Endothelial cell of umbilical vein (primary cell): ENCODE results near the gene ICE1. TPM values are rescaled to one million over a fixed set of nuclear protein-coding genes. Genes with fewer than 3 reads are reported as not detected.

Source experiments
- BruUV-seq: library from RNA; stranded (reverse); fragments of 400-500 nt; replicated peaks from 2 replicates; lab custom pipeline; 2021; lab: Mats Ljungman, UMichigan
- CTCF ChIA-PET: fragments of 300-600, 350-600 bp; sonication (Branson Sonifier 250); formaldehyde crosslinking; loops from one replicate; lab custom pipeline; 2021; ENCODE audit warnings: antibody characterized with exemption, inconsistent platforms; lab: Charles Lee
- POLR2A ChIA-PET: fragments of 300-600, 350-600 bp; sonication (Branson Sonifier 250); formaldehyde crosslinking; loops from one replicate; lab custom pipeline; 2021; ENCODE audit warnings: antibody characterized with exemption, inconsistent platforms; lab: Charles Lee
- DNase-seq: peaks from one replicate; pipeline ENCODE4 v3.0.0-alpha.2; 2011; ENCODE audit warnings: low read depth, low spot score
- FAIRE-seq: peaks from 2 replicates; lab custom pipeline; 2011; peaks lifted over from hg19 to GRCh38; lab: Jason Lieb, UNC
- H2AFZ ChIP-seq: 2 replicates; pipeline ENCODE4 v1.6.0; 2012; ENCODE audit warnings: low read depth, low read length, control low read depth, inconsistent platforms
- H3K27ac ChIP-seq: 2 replicates; pipeline ENCODE4 v1.5.1; 2011; ENCODE audit warnings: low read depth, mild to moderate bottlenecking, control low read depth, low read length, moderate library complexity; ENCODE audit not compliant: insufficient read depth
- H3K27me3 ChIP-seq, 2 experiments: 2 replicates each; pipeline versions ENCODE4 v1.6.0 to v1.6.1; 2011; ENCODE audit warnings: low read length in 2 of 2, mixed read lengths in 1 of 2; ENCODE audit not compliant: control insufficient read depth in 2 of 2, insufficient read depth in 2 of 2
- H3K36me3 ChIP-seq, 2 experiments: 2 replicates in 1 of 2; 3 replicates in 1 of 2; pipeline ENCODE4 v1.5.1; 2011; ENCODE audit warnings: low read length in 2 of 2, mild to moderate bottlenecking in 1 of 2, moderate library complexity in 1 of 2; ENCODE audit not compliant: control insufficient read depth in 2 of 2, insufficient read depth in 2 of 2; ENCODE audit errors: extremely low read depth in 1 of 2
- H3K4me1 ChIP-seq: 3 replicates; pipeline ENCODE4 v1.5.1; 2011; ENCODE audit warnings: mild to moderate bottlenecking, low read length; ENCODE audit not compliant: control insufficient read depth, insufficient read depth; ENCODE audit errors: extremely low read depth
- H3K4me2 ChIP-seq: 2 replicates; pipeline ENCODE4 v1.6.1; 2011; ENCODE audit warnings: low read length, control low read depth, mixed read lengths; ENCODE audit not compliant: insufficient read depth
- H3K4me3 ChIP-seq, 3 experiments: fragments of 200-600 bp in 1 of 3; sonication (generic), shearing (Covaris generic) in 1 of 3; replicated peaks in 1 of 3; 2 replicates each; pipeline ENCODE4 v1.5.1; 2011 to 2016; ENCODE audit warnings: control low read depth in 3 of 3, low read length in 3 of 3, mild to moderate bottlenecking in 2 of 3, inconsistent platforms in 1 of 3, low read depth in 1 of 3, moderate library complexity in 1 of 3; ENCODE audit not compliant: insufficient read depth in 1 of 3
- H3K79me2 ChIP-seq: 2 replicates; pipeline ENCODE4 v1.6.0; 2012; ENCODE audit warnings: low read length, inconsistent platforms; ENCODE audit not compliant: control insufficient read depth, insufficient read depth
- H3K9ac ChIP-seq: replicated peaks from 2 replicates; pipeline ENCODE3; 2011; ENCODE audit warnings: low read length, control low read depth; ENCODE audit not compliant: insufficient read depth; ENCODE audit errors: extremely low read depth
- H3K9me1 ChIP-seq: replicated peaks from 3 replicates; pipeline ENCODE4 v1.6.0; 2011; ENCODE audit warnings: mild to moderate bottlenecking, low read length; ENCODE audit not compliant: control insufficient read depth, insufficient read depth; ENCODE audit errors: extremely low read depth
- H3K9me3 ChIP-seq: replicated peaks from 2 replicates; pipeline ENCODE4 v1.5.1; 2012; ENCODE audit warnings: low read length, inconsistent platforms; ENCODE audit not compliant: control insufficient read depth, insufficient read depth
- H4K20me1 ChIP-seq: replicated peaks from 2 replicates; pipeline ENCODE3; 2011; ENCODE audit warnings: mild to moderate bottlenecking, low read length; ENCODE audit not compliant: control insufficient read depth, insufficient read depth; ENCODE audit errors: extremely low read depth
- CTCF ChIP-seq, 2 donors: IDR thresholded peaks; 1 replicate in 1 of 2; 2 replicates in 1 of 2; pipeline ENCODE4 v1.5.1; 2011; ENCODE audit warnings: low read length in 2 of 2, mild to moderate bottlenecking in 2 of 2, moderate library complexity in 2 of 2, control low read depth in 1 of 2, inconsistent platforms in 1 of 2, low read depth in 1 of 2; ENCODE audit not compliant: insufficient read depth in 1 of 2; ENCODE audit errors: extremely low read depth in 1 of 2
- EZH2 ChIP-seq: IDR thresholded peaks from 2 replicates; pipeline ENCODE4 v1.6.1; 2012; ENCODE audit warnings: borderline replicate concordance, low read depth, mild to moderate bottlenecking, moderate library complexity, low read length, inconsistent platforms; ENCODE audit not compliant: severe bottlenecking
- FOS ChIP-seq: IDR thresholded peaks from 2 replicates; pipeline ENCODE4 v1.6.1; 2011; ENCODE audit warnings: mild to moderate bottlenecking, low read length, moderate library complexity, borderline replicate concordance; ENCODE audit not compliant: insufficient read depth
- GATA2 ChIP-seq: IDR thresholded peaks from 2 replicates; pipeline ENCODE4 v1.7.0; 2011; ENCODE audit warnings: low read depth, mild to moderate bottlenecking, moderate library complexity, mixed read lengths, low read length; ENCODE audit not compliant: insufficient read length, insufficient read depth
- JUN ChIP-seq: IDR thresholded peaks from 2 replicates; pipeline ENCODE4 v1.6.1; 2011; ENCODE audit warnings: borderline replicate concordance, low read depth; ENCODE audit not compliant: insufficient read length, insufficient read depth
- MYC ChIP-seq: IDR thresholded peaks from one replicate; pipeline ENCODE4 v1.6.1; 2011; ENCODE audit warnings: mild to moderate bottlenecking, low read depth, low read length
- POLR2AphosphoS5 ChIP-seq: IDR thresholded peaks from 2 replicates; pipeline ENCODE4 v1.6.1; 2012; ENCODE audit warnings: low read depth, mild to moderate bottlenecking, control low read depth, low read length, moderate library complexity; ENCODE audit not compliant: insufficient read depth
- dilution Hi-C: fragments of 300-500 bp; cut with MboI; formaldehyde crosslinking; loops from one replicate; pipeline ENCODE4 v1.15.0; 2019; ENCODE audit warnings: low sequenced_read_pairs; ENCODE audit not compliant: extremely low pct_ligation_motif_present
- intact Hi-C: fragments of 100-400 bp; cut with micrococcal nuclease; formaldehyde crosslinking; loops from one replicate; pipeline ENCODE4 v1.10.0; 2022
- polyA plus RNA-seq, 4 experiments: library from polyadenylated mRNA; depleted of rRNA in 3 of 4; stranded (reverse) in 3 of 4; unstranded in 1 of 4; fragments of >200 nt; gene quantifications; 2 replicates each; pipeline versions ENCODE4 v1.2.1 to v1.2.3, GENCODE V29; 2011 to 2012; ENCODE audit warnings: missing spikeins in 1 of 4
- total RNA-seq: library from RNA; stranded (reverse); gene quantifications from 2 replicates; pipeline ENCODE4 v1.2.3, GENCODE V29; 2021

ICE1 gene
- total and polyA plus RNA-seq, 2 donors (not counting 3 experiments of a cell fraction or from before 2014, with no cell fraction given) = 8.8 to 29.1 TPM

DNA sequence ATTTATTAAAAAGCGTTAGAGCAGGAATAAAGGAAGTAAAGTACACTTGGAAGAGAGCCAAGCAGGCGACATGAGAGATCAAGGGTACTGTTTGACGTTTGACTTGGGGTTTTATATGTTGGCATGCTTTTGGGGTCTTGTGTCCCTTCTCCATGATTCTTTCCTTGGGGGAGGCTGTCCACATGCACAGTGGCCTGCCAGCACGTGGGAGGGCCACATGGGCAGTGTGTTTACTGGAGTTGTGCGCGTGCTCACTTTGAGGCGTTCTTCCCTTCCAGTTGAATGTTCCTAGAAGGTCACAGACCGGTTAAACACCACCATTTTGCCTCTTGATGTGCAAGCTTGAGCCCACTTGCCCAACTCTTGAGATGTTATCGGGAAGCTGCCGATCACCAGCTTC, 49.5 kb upstream of the ICE1 start:
- ChIA-PET CTCF (no interaction called here), POLR2A (no interaction called here)
- H3K9ac ChIP-seq = no peak overlapping the region
- FAIRE-seq (no peak), DNase-seq (no peak)
- no peak overlapping the region for H2AFZ ChIP-seq
- intact Hi-C loops (no loop called here), dilution Hi-C loops (no loop called here)
- H3K4me3 ChIP-seq = no peak overlapping the region
- H3K4me1 ChIP-seq = no peaks in the 10 kb centered on the region
- H3K27ac ChIP-seq = no peak overlapping the region
- H3K79me2 ChIP-seq = no peaks in the 10 kb centered on the region
- no peak for TF ChIP-seq POLR2AphosphoS5
- no peak for TF ChIP-seq JUN
- no peak for TF ChIP-seq GATA2
- no peak for TF ChIP-seq FOS
- TF ChIP-seq EZH2 = no peak
- no peak for TF ChIP-seq MYC
- no peak for TF ChIP-seq CTCF (IDR thresholded peaks at IDR 0.05; ENCODE audit: extremely low read depth in 1 of 2, insufficient read depth in 1 of 2, low read depth in 1 of 2, low read length in 2 of 2)
- no peaks in the 10 kb centered on the region for H3K36me3 ChIP-seq
- BruUV-seq = no TSS peak
- H3K9me1 ChIP-seq = no peaks in the 10 kb centered on the region
- no peaks in the 10 kb centered on the region for H3K27me3 ChIP-seq
- H3K9me3 ChIP-seq = no peaks in the 10 kb centered on the region
- H4K20me1 ChIP-seq = no peaks in the 10 kb centered on the region
- no peak overlapping the region for H3K4me2 ChIP-seq
